Fibroblast of skin of scalp (primary cell): ENCODE results near the gene VCL.
"Not testable (repeated sequence)": the region's sequence is repeated elsewhere in the genome, so short reads cannot be mapped to it uniquely, and the experiment has no call there.

ENCODE experiments used
- DNase-seq: peaks from one replicate; pipeline ENCODE4 v3.0.0-alpha.2; 2013

The VCL gene

DNA sequence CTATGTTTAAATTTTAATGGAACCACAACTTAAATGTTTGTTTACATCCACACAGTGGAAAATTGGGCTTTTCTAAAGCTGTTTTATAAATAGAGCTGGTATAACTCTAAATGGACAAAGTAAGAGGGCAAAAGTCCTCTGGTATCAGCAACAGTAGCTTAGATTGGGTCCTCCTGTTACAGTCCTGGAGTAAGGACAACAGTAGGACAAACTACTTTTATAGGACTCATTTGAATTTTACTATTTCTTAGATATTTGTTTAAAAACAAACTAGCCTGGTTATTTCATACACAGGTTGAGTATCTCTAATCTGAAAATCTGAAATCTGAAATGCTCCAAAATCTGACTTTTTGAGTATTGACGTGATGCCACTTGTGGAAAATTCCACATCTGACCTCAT is 8.4 kb downstream of the VCL start:
- no peak for DNase-seq

DNA sequence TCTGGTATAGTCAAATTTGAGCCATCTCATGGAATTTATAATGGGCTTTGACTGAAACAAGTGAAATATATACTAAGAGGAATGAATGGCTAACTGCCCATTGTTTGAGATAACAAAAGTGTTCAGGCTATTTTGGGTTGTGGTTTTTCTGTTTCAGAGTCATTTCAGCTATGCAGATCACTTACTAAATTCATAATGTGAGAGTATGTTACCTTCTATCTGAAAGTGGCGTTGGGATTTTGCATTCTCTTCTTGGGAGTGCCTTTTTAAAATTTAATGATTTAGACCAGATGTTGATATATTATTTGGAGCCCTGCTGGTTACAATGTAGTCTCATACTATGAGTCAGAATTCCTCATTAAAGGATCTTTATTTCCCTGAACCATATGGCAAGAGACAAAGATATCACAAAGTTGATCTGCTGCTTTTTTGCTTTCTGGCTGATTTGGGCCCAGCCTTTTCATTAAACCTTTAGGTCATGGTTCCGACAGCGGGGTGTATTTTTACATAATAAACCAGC is 10.4 kb downstream of the VCL start:
- peak; percentile 93 for DNase-seq

DNA sequence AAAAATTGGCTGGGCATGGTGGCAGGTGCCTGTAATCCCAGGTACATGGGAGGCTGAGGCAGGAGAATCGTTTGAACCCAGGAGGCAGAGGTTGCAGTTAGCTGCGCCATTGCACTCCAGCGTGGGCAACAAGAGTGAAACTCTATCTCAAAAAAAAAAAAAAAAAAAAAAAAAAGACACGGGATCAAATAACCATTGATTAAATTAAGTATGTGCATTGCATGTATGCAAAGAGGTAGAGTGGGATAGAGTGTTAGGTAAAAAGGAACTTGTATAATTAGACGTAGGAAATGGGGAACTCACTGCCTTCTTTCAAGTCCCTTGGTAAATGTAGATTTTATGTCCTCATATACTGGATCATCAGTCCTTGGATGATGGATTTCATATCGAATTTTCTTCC is 13.1 kb downstream of the VCL start:
- DNase-seq: no peak

DNA sequence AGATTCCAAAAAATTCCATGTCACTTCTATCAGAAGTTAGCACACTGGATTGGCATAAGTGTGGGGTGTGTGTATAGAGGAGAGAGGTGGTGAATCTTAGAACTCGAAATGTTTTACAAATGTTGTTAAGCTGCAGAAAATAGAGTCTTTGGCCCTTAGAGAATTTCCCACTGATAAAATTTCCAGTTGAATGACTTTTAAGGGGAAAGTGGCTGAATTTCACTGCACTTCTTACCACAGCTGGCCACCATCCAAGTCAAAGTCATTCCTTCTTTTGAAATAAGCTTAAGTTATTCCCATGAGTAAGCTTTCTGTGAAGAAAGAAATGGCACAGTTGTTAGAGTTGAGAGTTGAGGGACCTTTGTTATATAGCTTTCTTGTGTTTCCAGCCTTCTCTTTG is 13.9 kb downstream of the VCL start:
- peak; percentile 91 for DNase-seq

DNA sequence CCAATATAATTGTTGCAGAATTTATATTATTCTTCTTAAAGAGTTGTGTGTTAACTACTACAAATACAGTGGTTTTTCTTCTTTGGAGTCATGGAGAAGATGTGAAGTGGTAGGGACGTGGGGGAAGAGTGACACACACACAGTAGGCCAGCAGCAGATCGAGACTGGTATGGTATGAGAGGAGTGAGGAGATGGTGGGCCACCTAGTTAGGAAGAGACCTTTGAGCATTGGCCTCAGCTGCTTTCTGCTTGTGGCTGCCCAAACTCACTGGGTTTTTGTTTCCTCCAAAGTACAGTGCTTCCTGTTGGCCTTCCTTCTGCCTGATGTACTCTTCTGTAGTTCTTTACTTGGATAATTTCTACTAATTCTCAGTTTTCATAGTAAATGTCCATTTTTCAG is 14.6 kb downstream of the VCL start:
- DNase-seq: no peak

DNA sequence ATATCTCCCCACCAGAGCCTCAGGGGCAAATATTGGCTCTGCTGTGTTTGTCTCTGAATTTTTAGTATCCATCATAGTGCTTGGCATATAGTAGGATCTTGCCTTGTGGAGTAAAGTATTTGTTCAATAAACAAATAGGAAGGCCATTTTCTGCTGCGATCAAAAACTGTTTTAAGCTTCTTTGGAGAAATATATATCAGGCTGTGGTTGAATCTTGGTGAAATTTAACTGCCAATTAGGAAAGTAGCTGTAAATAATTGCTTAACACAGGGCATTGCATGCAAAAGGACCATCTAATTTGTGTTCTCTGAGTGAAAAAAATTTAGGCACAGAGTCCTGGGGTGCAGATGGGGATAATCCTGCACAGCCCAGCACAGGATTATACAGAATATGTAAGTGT is 15.1 kb downstream of the VCL start:
- no peak for DNase-seq

DNA sequence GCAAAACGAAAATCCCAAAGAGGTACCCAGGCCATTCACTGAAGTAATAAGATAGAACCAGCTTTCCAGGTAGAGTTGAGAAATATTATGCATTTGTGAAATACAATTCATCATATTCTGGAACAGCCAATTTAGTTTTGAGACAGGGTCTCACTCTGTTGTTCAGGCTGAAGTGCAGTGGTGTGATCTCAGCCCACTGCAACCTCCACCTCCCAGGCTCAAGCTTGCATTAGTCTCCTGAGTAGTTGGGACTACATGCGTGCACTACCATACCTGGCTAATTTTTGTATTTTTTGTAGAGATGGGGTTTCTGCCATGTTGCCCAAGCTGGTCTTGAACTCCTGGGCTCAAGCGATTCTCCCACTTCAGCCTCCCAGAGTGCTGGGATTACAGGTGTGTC is 16.7 kb downstream of the VCL start:
- DNase-seq: not testable (repeated sequence)

DNA sequence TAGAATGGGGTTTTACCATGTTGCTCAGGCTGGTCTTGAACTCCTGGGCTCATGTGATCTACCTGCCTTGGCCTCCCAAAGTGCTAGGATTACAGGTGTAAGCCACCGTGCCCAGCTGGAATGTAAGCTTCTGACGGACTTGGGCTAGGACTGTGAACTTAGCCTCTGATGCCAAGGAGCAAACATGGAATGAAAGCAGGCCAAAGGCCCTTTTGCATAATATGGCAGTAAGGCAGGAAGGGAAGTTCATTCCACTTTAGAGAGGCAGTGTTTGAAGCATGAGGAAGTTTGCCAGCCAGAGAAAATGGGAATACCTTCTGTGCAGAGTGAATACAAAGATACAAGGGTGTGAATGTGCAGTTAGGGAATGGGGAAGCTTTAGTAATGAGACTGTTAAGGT is 20.3 kb downstream of the VCL start:
- no peak for DNase-seq

DNA sequence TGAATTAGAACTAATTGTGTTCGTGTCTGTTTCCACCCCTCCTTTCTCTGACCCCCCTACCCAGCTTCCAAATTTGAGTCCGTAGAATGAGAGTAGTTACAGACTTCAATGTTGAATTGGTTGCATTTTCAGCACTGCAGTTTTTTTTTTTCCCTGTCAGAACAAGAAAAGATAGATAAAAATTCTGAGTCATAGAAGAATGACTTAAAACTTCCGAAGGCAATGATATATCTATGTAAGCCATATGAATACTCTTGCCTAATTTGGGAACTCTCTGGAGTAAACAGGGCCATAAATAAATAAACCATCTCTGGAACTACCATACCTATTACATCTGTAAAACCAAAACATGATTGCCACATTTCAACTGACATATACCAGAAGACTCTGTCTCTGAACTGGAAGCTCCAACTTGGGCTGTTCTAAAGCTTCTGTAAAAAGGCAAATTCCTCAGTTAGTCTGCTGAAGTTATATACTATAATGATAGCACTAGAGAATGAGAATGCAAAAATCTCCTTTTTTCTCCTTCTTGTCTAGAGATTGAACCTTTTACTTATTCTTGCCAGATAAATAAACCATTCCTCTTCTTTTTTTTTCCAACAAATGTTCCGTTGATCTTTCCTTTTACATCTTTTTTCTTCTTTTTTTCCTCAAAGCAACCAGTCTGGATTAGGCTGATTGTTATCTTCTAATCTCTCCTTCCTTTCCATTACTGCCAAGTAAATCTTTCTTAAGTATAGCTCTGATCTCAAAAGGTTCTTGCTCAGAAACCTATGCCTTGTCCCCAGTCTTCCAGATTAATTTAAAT is 23.5 kb downstream of the VCL start:
- DNase-seq: peak; percentile 43

DNA sequence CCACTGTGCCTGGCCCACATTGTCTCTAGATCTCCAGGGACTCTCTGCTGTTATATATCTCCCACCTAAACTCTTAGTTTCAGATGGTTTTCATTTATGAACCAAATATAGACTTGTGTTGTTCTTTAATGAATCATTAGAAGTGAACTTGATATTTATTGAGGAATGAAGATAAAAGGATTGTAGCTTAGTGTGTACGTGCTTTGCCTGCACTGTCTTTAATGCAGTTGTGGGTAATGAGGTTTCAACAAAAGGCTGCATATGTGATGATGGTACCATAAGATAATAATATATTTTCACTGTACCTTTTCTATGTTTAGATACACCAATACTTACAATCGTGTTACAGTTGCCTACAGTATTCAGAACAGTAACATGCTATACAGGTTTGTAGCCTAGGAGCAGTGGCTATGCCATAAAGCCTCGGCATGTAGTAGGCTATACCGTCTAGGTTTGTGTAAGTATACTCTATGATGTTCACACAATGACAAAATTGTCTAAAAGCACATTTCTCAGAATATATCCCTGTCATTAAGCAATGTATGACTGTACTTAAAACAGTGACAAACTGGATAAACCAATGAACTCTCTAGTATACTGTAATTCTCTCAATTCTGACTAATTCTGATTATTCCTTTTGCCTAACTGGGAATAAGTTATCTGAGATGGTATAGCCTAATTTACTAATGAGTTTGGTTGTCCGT is 25.2 kb downstream of the VCL start:
- no peak for DNase-seq

DNA sequence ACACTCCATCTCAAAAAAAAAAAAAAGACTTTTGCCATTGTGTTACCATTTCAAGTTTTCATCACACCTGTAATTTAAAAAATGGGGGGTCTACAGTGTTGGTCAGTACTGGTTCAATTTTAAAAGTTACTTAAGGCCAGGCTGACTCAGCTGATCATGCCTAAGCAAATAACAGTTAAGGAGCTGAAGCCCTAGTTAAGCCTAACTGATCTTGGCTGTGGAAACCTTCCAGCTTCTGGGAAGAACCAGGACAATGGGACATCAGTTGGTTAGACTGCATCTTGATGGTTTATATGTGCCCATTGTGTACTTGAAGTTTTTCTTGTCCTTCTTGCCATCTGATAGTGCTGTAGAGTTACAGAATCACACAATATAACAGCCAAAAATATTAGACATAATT is 26.7 kb downstream of the VCL start:
- DNase-seq: no peak

DNA sequence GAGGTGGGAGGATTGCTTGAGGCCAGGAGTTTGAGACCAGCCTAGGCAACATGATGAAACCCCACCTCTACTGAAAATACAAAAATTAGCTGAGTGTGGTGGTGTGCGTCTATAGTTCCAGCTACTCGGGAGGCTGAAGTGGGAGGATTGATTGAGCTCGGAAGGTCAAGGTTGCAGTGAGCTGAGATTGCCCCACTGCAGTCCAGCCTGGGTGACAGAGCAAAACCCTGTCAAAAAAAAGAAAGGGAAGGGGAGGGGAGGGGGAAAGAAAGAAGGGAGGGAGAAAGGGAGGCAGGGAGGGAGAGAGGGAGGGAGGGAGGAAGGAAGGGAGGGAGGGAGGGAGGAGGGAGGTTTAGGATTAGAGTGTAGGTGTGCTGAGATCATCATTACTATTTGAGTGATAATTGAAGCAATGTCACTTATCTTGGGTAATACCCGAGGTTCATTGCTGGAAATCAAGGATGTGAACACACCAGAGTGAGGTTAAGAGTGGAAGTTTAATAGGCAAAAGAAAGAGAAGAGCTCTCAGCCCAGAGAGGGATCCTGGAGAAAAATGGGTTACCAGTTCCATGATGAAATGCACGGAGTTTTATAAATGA is 27.6 kb downstream of the VCL start:
- no peak for DNase-seq

DNA sequence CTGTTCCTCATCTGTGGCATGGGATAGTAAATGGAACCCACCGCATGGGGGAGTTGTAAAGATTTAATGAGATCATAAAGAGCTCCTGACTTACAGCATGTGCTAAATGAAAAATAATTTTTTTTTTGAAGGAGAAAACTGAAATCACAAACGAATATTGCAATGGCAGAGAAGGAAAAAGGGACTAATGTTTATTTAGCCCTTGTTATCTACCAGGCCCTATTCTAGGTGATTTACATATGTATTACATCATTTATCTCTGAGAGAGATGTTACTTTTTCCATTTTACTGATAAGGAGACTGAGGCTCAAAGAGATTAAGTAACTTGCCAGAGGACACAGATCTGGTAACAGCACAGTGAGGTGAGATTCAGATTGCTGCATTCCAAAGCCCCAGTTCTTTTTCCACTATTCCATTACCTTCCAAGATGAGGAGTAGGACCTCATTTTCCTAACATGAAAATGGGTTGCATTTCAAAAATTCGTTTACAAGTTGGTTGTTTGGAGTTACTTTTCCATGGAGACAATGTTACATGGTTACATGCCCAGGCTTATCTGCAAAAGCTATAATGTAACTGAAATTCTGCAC is 28.6 kb downstream of the VCL start:
- DNase-seq: no peak

DNA sequence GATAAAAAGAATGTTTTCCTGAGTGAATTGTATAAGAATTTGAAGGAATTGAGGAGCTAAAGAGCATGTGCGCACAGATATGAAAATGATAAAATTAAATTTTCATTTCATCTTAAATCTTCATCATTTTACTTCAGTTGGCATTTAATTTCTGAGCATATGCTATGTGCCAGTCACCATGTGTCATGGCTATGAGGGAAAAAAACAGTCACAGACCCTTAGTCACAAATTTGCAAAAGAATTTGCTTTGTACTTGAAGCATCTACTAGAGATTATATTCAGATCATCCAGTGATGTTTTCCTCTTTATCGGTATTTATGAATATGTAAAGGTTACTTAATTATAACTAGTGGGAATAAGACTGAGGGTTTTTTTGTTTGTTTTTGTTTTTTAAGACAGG is 29.8 kb downstream of the VCL start:
- no peak for DNase-seq

DNA sequence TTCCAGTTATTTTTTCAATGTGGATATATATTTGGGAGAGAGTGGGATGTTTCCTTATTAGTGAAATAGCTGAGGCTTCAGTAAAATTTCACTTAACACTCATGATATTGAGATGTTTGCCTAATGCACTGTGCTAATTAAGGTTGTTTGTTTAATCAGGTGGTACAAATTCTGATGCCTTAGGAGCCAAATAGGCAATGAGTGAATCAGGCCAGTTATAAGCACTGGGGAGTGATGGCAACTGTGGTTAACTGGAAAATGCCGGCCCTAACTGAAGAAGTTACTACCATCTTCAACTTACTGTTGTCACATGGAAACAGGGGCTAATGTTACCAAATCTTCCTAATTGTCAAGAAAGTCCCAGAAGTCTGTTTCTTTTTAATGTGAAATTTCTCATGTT is 32.0 kb downstream of the VCL start:
- no peak for DNase-seq

DNA sequence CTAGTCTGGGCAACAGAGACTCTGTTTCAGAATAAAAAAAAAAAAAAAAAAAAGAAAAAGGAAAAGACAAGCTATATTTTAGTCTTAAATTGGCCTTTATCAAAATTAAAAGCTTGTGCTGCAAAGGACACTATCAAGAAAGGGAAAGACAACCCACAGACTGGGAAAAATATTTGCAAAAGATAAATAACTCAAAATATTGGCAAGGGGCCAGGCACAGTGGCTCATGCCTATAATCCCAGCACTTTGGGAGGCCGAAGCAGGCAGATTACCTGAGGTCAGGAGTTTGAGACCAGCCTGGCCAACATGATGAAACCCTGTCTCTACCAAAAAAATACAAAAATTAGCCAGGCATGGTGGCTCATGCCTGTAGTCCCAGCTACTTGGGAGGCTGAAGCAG is 34.3 kb downstream of the VCL start:
- not testable (repeated sequence) for DNase-seq

DNA sequence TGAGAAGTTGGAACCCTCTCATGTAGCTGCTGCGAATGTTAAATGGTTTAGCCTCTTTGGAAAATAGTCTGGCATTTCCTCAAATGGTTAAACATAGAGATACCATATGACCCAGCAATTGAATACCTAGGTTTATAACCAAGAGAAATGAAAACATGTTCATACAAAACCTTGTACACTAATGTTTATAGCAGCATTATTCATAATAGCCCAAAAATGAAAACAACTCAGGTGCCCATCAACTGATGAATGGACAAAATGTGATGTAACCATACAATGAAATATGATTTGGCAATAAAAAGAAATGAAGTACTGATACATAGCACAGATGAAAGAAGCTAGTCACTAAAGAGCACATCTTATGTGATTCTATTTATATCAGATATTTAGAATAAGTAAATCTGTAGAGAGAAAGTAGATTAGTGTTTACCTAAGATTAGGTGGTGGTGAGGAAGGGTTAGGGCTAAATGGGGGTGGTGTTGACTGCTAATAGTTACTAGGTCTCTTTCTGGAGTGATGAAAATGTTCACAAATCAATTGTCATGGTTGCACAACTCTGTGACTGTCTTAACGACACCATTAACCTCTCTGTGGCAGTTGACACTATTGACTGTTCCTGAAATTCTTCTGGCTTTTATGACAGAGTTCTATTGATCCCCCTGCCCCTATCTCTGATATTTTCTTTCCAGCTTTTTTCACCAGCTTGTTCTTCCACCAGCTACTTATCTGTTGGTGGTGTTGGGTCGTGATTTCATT is 35.2 kb downstream of the VCL start:
- DNase-seq: no peak

DNA sequence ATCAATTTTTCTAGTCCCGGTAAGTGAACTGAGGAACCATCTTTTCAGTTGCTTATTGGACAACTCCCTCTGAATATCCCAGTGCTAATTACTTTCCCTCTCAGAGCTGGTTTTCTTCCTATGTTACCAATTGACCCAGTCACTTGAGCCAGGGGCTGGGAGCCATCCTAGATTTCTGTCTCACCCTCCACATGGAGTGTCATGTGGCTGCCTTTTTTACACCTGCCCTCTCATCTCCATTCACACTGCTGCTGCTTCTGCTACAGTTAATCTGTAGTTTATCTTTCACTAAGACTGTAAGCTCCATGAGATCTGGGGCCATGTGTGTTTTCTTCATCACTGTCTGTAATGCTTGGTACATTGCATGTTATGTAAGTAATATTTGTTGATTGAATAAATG is 35.8 kb downstream of the VCL start:
- DNase-seq: no peak

DNA sequence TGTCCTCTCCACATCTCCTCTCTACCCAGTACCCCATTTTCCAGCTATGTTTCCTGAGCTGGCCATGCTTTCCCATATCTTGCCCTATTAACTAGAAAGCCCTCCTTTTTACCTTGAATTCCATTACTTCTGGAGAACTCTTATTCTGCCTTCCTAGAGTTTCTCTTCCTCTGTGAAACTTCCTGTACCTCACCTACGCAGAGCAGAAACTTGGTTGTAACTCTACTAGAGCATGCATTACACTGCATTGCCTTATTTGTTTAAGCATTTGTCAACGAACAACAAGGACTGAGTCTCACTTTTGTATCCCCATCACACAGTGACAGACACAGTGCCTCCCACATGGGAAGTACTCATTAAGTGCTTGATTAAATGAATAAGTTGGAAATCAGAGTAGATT is 36.4 kb downstream of the VCL start:
- no peak for DNase-seq

DNA sequence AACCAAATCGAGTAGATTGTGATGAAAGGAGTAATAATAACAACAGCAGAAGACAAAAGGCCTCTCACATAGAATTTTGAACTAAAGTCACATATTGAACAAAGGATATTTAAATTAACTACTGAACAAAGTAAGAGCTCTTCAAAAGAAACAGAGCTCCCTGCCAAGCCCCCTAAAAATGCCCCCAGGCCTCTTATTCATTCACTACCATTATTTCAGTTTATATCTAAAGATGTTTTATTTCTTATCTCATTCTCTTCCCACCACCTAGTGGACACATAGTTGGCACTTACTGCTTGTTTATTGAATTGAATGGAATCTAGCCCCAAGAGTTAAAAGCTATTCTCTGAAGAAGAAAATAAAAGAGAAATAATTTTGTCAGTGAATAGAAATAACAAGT is 37.4 kb downstream of the VCL start:
- no peak for DNase-seq

DNA sequence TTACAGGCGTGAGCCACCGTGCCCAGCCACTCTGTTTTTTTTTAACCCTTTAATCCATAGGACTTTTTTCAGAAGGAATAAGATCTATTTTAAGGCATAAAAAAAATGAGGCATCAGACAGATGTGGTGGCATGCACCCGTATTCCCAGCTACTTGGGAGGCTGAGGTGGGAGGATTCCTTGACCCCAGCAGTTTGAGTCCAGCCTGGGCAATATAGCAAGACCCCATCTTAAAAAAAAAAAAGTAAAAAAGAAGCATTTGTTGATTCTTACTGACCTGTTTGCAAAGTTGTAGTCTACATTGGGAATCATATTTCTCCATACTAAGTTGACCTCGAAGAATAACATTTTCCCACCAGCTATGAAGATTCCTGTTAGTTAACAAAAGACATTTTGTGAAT is 38.6 kb downstream of the VCL start:
- DNase-seq: no peak

DNA sequence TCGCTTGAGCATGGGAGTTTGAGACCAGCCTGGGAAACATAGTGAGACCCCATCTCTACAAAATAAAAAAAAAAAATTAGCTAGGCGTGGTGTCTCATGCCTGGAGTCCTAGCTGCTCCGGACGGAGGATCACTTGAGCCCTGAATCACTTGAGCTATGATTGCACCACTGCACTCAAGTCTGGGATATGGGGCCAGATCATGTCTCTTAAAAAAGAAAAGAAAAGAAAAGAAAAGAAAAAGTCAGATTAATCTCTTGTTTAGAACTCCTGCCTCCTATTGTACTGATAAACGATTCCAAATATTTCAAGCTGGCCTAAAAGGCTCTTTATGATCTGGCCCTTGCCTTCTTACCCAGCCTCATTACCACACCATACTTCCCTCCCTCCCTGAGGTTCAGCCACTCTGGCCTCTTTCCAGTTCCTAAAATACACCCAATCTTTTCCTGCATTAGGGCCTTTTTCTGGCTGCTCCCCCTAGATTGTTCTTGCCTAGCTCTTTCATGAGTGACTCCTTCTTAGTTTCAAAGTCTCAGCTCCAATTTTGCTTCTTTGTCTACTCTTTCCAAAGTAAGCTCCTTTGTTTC is 41.7 kb downstream of the VCL start:
- DNase-seq: peak; percentile 40
